Left cardiac atrium (tissue), 4 donors: ENCODE results near the gene NCF2. TPM values are rescaled to one million over a fixed set of nuclear protein-coding genes. Genes with fewer than 3 reads are reported as not detected.

ENCODE experiments used
- ATAC-seq, 2 donors: fragments of 200-7000 bp; cut with Tn5 transposase; one replicate each; pipeline ENCODE4 v1.9.1; 2020; ENCODE audit warnings: mild to moderate bottlenecking in 2 of 2, moderate library complexity in 2 of 2
- DNase-seq: peaks from one replicate; pipeline ENCODE4 v3.0.0-alpha.2; 2020
- intact Hi-C, 2 donors: fragments of 100-400 bp; cut with DNase I; formaldehyde crosslinking; loops; one replicate each; pipeline versions ENCODE4 v1.14.1 to v1.15.1; 2022 to 2023
- total RNA-seq, 2 donors: library from RNA; stranded (reverse); fragmentation: NEBNext Ultra II Directional; extraction: Animal tissue kit (Norgen Biotek cat#: 25700); gene quantifications; one replicate each; pipeline ENCODE4 v1.2.1, GENCODE V29; 2021
- donor health status: DM: no; HTN: yes; CAD: no.
- donor health status: DM: no; HTN: yes; CAD: no; lungs with severe emphysema.
- donor health status: DM: yes; HTN: yes; CAD: no.
- donor health status: Dilated cardiomyopathy.

NCF2 gene
- total RNA-seq, 2 donors from 2014 or later: 9.7 to 16.0 TPM

GRCh38 chr1:183522104-183522503, 68.2 kb downstream of the NCF2 start:
- no peak for ATAC-seq
- DNase-seq: no peak
- intact Hi-C loops: no loop called here

DNA sequence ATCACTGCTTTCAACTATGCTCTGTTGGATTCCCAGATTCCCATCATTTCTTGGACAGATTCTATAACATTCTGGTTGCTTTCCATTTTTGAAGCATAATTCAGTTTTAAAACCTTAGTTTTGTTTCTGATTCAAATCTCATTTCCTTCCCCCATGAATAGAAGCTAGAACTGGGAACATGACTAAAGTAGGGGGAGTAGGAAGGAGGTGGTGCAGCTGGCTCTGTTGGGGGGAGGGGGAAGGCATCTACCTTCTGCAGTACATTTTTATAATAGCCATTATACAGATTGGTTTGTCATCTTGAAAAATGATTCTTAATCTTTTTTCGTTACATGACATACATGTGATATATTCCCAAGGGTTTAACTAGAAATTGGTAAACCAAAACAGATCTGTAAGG, 69.9 kb downstream of the NCF2 start:
- no peak for ATAC-seq
- intact Hi-C loops: no loop called here

GRCh38 chr1:183517401-183517800, 72.9 kb downstream of the NCF2 start:
- ATAC-seq (no peak), DNase-seq (no peak)
- intact Hi-C loops: no loop called here

More for the DNA sequence above, 69.9 kb downstream of the NCF2 start:
- no peak for DNase-seq

- intact Hi-C loops: no loop called here
- ATAC-seq: no peak
- DNase-seq: no peak
These were observed 73.5 kb downstream of the NCF2 start for GRCh38 chr1:183516725-183517124.

DNA sequence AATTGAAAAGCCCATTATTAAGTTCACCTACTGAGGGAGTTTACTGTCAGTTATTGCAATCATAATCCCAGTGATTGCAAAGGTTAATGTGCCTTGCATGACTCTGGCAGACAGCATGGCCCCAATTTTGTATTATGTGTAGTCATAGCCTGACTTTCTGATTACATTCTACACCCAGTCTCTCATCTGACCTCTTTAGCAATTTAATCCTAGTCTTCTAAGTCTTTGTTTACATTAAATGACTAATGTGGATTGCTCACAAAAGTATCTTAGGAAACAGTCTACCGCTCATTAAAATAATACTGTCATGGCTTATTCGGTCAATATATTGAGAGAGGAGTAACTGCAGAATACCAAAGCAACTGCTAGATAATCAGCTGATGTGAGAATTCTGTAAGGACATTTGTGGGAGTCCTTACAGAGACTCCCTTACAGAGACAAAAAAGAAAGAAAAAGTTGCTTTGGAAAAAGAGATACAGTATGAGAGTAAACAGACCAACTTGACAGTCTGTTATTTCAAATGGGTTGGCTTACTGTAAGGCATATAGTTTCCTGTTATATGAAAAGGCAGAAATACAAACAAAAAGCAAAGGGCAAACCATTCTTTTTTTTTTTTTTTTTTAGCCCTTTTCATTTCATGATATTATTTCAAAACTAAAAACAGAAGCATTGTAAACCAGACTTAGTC, 75.1 kb downstream of the NCF2 start:
- intact Hi-C loops: no loop called here
- no peak for DNase-seq
- no peak for ATAC-seq

- intact Hi-C loops: no loop called here
- no peak for ATAC-seq
- DNase-seq: no peak
These were observed 76.0 kb downstream of the NCF2 start for GRCh38 chr1:183514235-183514634.

GRCh38 chr1:183512450-183512849, 77.8 kb downstream of the NCF2 start:
- ATAC-seq (no peak), DNase-seq (no peak)
- intact Hi-C loops: no loop called here

DNA sequence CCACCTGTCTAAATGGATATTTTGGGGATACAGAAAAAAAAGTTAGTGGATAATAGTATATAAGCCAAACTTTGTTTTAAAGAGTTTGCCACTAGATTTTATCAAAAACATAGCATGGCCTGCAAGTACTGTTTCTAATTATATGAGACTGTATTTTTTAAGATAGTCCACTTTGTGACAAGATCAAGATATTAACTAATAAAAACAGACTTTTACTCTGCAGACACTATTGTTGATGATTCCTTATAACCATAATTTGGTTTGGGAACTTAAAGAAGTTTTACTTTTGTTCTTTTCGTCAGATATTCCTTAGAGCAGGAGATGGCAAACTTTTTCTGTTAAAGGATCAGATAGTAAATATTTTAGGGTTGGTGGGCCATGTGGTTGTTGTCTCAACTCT, 81.6 kb downstream of the NCF2 start:
- intact Hi-C loops: no loop called here

GRCh38 chr1:183506561-183506960, 83.7 kb downstream of the NCF2 start:
- no peak for ATAC-seq
- intact Hi-C loops: no loop called here
- DNase-seq: no peak

More for the DNA sequence above, 81.6 kb downstream of the NCF2 start:
- ATAC-seq (no peak), DNase-seq (no peak)

Other genes with a start within 250 kb of the NCF2 start
- gene NMNAT2, start 172.1 kb downstream of the NCF2 start, total RNA-seq: 10 to 100 TPM; 23.3 to 33.8 TPM
- gene SMG7, start 118.0 kb downstream of the NCF2 start, total RNA-seq: 10 to 100 TPM; 35.7 to 41.8 TPM
- 10 to 100 TPM; 62.0 to 71.4 TPM for gene ARPC5, start 45.3 kb upstream of the NCF2 start, total RNA-seq
- not detected for gene APOBEC4, start 62.9 kb upstream of the NCF2 start, total RNA-seq
- gene RGL1, start 214.7 kb upstream of the NCF2 start, total RNA-seq: 10 to 100 TPM; 22.5 to 32.7 TPM